NCI-H774 (cell line): ENCODE results near the gene KLHDC4.
"Not testable (repeated sequence)": the region's sequence is repeated elsewhere in the genome, so short reads cannot be mapped to it uniquely, and the experiment has no call there.

ENCODE experiments used
- DNase-seq: peaks from one replicate; lab custom pipeline; 2025; lab: John Stamatoyannopoulos, UW

The KLHDC4 gene

GRCh38 chr16:87720446-87720845 is 45.3 kb downstream of the KLHDC4 start:
- no peak for DNase-seq

GRCh38 chr16:87718831-87719230 is 47.0 kb downstream of the KLHDC4 start:
- not testable (repeated sequence) for DNase-seq

- DNase-seq, result no peak
These were observed 50.1 kb downstream of the KLHDC4 start for GRCh38 chr16:87715658-87716057.

GRCh38 chr16:87715231-87715630 is 50.6 kb downstream of the KLHDC4 start:
- no peak for DNase-seq

GRCh38 chr16:87713451-87714229 is 52.1 kb downstream of the KLHDC4 start:
- DNase-seq, result no peak

- DNase-seq, result no peak
These were observed 53.5 kb downstream of the KLHDC4 start for GRCh38 chr16:87712184-87712762.

GRCh38 chr16:87710887-87711286 is 54.9 kb downstream of the KLHDC4 start:
- DNase-seq, result no peak

GRCh38 chr16:87709677-87710076 is 56.1 kb downstream of the KLHDC4 start:
- DNase-seq, result no peak

- no peak for DNase-seq
These were observed 56.7 kb downstream of the KLHDC4 start for GRCh38 chr16:87708881-87709638.

- no peak for DNase-seq
These were observed 57.8 kb downstream of the KLHDC4 start for GRCh38 chr16:87707714-87708580.

GRCh38 chr16:87707097-87707496 is 58.7 kb downstream of the KLHDC4 start:
- DNase-seq, result no peak

GRCh38 chr16:87706278-87707000 is 59.3 kb downstream of the KLHDC4 start:
- peak; percentile 85 for DNase-seq

GRCh38 chr16:87705771-87706277 is 60.0 kb downstream of the KLHDC4 start:
- peak; percentile 82 for DNase-seq

- DNase-seq, result no peak
These were observed 60.9 kb downstream of the KLHDC4 start for GRCh38 chr16:87704754-87705353.

GRCh38 chr16:87703835-87704375 is 61.9 kb downstream of the KLHDC4 start:
- no peak for DNase-seq

GRCh38 chr16:87703071-87703470 is 62.7 kb downstream of the KLHDC4 start:
- DNase-seq, result no peak

- no peak for DNase-seq
These were observed 63.4 kb downstream of the KLHDC4 start for GRCh38 chr16:87702325-87702811.

- no peak for DNase-seq
These were observed 64.3 kb downstream of the KLHDC4 start for GRCh38 chr16:87701505-87701921.

- no peak for DNase-seq
These were observed 64.7 kb downstream of the KLHDC4 start for GRCh38 chr16:87701078-87701460.

GRCh38 chr16:87700406-87701077 is 65.2 kb downstream of the KLHDC4 start:
- no peak for DNase-seq
